ENCODE data around the gene NPC2.

Gene NPC2

DNA sequence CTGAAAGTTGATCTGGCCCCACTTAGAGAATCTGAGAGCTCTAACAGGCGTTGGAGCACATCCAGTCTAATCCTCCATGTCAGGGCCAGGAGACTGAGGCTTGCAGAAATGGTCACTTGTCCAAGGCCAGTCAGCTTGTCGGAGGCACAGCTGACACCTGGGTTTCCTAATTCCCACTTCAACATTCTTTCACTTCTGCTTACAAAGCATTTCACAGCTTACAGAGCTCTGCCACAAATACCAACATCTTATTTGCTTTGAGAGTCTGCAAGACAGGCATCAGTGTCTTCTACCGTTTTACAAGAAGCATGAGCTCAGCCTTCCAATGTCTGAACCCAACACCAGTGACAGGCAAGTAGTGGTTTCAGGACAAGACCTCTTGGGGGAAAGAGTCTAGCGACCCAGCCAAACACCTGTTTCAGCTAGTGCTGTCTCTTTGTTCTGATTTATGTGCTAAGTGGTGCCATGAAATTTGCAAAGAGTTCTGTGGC lies 32.3 kb upstream of the NPC2 start:
- Histone ChIP-seq H3K27me3 (ENCODE audit: insufficient read depth, low read length, poor library complexity, severe bottlenecking) (no peaks in the 10 kb centered on the region), H2AFZ (ENCODE audit: low read length) (no peak overlapping the region), H3K4me3 (ENCODE audit: low read length, poor library complexity, severe bottlenecking) (no peak overlapping the region), H3K4me1 (ENCODE audit: insufficient read depth, low read length, poor library complexity, severe bottlenecking) (no peaks in the 10 kb centered on the region), H3F3A (ENCODE audit: low read depth) (no peaks in the 10 kb centered on the region), H4K20me1 (ENCODE audit: insufficient read depth, low read length, poor library complexity, severe bottlenecking) (no peaks in the 10 kb centered on the region), H3K4me2 (ENCODE audit: low read depth, low read length, poor library complexity, severe bottlenecking) (no peak overlapping the region), H3K79me2 (ENCODE audit: insufficient read depth, low read length) (no peaks in the 10 kb centered on the region), H3K9ac (ENCODE audit: low read depth, low read length, poor library complexity, severe bottlenecking) (no peak overlapping the region), H3K9me3 (ENCODE audit: insufficient read depth, low read depth, low read length) (no peaks in the 10 kb centered on the region), H3K36me3 (ENCODE audit: insufficient read depth, low read length) (no peaks in the 10 kb centered on the region), H3K9me2 (replicated peaks; ENCODE audit: low read depth, low read length) (no peaks in the 10 kb centered on the region)
- TF ChIP-seq EZH2phosphoT487 (IDR thresholded peaks at IDR 0.05; ENCODE audit: borderline replicate concordance): no peak
- TF ChIP-seq, protein P1, sequence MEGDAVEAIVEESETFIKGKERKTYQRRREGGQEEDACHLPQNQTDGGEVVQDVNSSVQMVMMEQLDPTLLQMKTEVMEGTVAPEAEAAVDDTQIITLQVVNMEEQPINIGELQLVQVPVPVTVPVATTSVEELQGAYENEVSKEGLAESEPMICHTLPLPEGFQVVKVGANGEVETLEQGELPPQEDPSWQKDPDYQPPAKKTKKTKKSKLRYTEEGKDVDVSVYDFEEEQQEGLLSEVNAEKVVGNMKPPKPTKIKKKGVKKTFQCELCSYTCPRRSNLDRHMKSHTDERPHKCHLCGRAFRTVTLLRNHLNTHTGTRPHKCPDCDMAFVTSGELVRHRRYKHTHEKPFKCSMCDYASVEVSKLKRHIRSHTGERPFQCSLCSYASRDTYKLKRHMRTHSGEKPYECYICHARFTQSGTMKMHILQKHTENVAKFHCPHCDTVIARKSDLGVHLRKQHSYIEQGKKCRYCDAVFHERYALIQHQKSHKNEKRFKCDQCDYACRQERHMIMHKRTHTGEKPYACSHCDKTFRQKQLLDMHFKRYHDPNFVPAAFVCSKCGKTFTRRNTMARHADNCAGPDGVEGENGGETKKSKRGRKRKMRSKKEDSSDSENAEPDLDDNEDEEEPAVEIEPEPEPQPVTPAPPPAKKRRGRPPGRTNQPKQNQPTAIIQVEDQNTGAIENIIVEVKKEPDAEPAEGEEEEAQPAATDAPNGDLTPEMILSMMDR (conservative IDR thresholded peaks at IDR 0.05; ENCODE audit: low read length): no peak

DNA sequence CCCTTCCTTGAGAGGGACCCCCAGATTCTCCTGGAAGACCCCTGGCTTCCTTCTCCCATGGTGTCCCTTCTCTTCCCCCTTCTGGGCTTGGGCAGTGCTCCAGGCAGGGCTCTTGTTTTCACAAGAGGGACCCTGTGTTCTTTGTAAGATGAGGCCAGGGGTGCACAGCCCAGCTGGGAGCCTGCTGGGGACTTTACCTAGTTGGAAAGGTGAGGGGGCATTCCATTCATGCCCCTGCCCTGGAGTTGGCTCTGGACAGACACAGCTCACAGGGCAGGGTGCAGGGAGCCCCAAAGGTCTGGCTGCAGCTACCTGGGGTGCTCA lies 31.7 kb upstream of the NPC2 start:
- Histone ChIP-seq H3K79me2 (ENCODE audit: insufficient read depth, low read length) (no peaks in the 10 kb centered on the region), H3K4me3 (ENCODE audit: low read length, poor library complexity, severe bottlenecking) (no peak overlapping the region), H3K9me2 (replicated peaks; ENCODE audit: low read depth, low read length) (no peaks in the 10 kb centered on the region), H3K9me3 (ENCODE audit: insufficient read depth, low read depth, low read length) (no peaks in the 10 kb centered on the region), H2AFZ (ENCODE audit: low read length) (no peak overlapping the region), H3F3A (ENCODE audit: low read depth) (no peaks in the 10 kb centered on the region), H3K36me3 (ENCODE audit: insufficient read depth, low read length) (no peaks in the 10 kb centered on the region), H3K4me2 (ENCODE audit: low read depth, low read length, poor library complexity, severe bottlenecking) (no peak overlapping the region), H3K4me1 (ENCODE audit: insufficient read depth, low read length, poor library complexity, severe bottlenecking) (no peaks in the 10 kb centered on the region), H4K20me1 (ENCODE audit: insufficient read depth, low read length, poor library complexity, severe bottlenecking) (no peaks in the 10 kb centered on the region), H3K27me3 (ENCODE audit: insufficient read depth, low read length, poor library complexity, severe bottlenecking) (no peaks in the 10 kb centered on the region), H3K9ac (ENCODE audit: low read depth, low read length, poor library complexity, severe bottlenecking) (no peak overlapping the region)
- no peak for TF ChIP-seq EZH2phosphoT487 (IDR thresholded peaks at IDR 0.05; ENCODE audit: borderline replicate concordance)
- TF ChIP-seq, protein P1 (conservative IDR thresholded peaks at IDR 0.05; ENCODE audit: low read length): no peak

DNA sequence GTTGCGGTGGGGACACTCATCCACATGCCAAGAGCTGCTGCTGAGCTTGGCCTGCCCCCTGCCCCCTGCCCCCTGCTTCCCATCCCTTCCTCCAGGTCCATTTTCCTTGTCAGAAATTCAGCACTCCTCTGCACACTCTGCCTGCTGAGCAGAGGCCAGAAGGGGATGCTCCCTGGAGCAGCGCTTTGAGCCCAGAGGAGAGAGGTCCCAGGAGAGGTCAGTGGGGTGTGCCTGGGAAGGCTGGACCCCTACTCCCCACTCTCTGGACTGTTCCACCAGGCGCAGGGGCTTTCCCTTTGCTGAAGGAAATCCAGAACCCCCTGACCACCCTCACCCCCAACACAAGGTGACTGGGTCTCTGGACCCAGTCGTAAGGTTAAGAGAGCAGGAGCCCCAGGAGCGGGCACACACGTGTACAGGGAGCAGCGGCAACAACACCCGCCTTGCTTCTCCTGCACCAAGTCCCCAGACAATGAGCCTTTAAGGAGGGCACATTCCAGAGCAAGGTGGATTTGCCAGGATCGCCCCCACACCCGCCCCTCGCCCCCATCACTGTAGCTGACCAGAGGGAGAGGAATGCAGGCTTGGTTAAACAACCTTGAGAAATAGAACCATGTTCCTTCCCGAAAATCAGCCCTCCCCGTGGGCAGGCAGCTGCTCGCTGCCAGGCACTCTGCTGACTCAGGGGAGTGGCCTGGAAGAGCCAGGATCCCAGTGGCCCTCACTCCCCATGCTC lies 31.1 kb upstream of the NPC2 start:
- no peaks in the 10 kb centered on the region for H3K9me3 ChIP-seq (ENCODE audit: insufficient read depth, low read depth, low read length)
- no peak overlapping the region for H3K4me3 ChIP-seq (ENCODE audit: low read length, poor library complexity, severe bottlenecking)
- no peaks in the 10 kb centered on the region for H4K20me1 ChIP-seq (ENCODE audit: insufficient read depth, low read length, poor library complexity, severe bottlenecking)
- H3F3A ChIP-seq (ENCODE audit: low read depth): no peaks in the 10 kb centered on the region
- H2AFZ ChIP-seq (ENCODE audit: low read length): no peak overlapping the region
- H3K9ac ChIP-seq (ENCODE audit: low read depth, low read length, poor library complexity, severe bottlenecking): no peak overlapping the region
- H3K4me1 ChIP-seq (ENCODE audit: insufficient read depth, low read length, poor library complexity, severe bottlenecking): no peaks in the 10 kb centered on the region
- no peaks in the 10 kb centered on the region for H3K27me3 ChIP-seq (ENCODE audit: insufficient read depth, low read length, poor library complexity, severe bottlenecking)
- H3K36me3 ChIP-seq (ENCODE audit: insufficient read depth, low read length): no peaks in the 10 kb centered on the region
- H3K79me2 ChIP-seq (ENCODE audit: insufficient read depth, low read length): no peaks in the 10 kb centered on the region
- TF ChIP-seq, protein P1 (conservative IDR thresholded peaks at IDR 0.05; ENCODE audit: low read length): no peak
- no peak for TF ChIP-seq EZH2phosphoT487 (IDR thresholded peaks at IDR 0.05; ENCODE audit: borderline replicate concordance)
- no peak overlapping the region for H3K4me2 ChIP-seq (ENCODE audit: low read depth, low read length, poor library complexity, severe bottlenecking)
- no peaks in the 10 kb centered on the region for H3K9me2 ChIP-seq (replicated peaks; ENCODE audit: low read depth, low read length)

Data from Loucy (cell line).